VCaP (cell line): ENCODE measurements around the gene ALDH18A1.

ENCODE experiments used
- H3K27ac ChIP-seq: fragments of 450-650 bp; 2 replicates; pipeline ENCODE4 v1.5.1; 2017
- TF ChIP-seq, protein P1 (sequence below): fragments of 450-650 bp; conservative IDR thresholded peaks from 2 replicates; pipeline ENCODE4 v1.5.1; 2017; ENCODE audit warnings: mild to moderate bottlenecking, moderate library complexity

The ALDH18A1 gene

DNA sequence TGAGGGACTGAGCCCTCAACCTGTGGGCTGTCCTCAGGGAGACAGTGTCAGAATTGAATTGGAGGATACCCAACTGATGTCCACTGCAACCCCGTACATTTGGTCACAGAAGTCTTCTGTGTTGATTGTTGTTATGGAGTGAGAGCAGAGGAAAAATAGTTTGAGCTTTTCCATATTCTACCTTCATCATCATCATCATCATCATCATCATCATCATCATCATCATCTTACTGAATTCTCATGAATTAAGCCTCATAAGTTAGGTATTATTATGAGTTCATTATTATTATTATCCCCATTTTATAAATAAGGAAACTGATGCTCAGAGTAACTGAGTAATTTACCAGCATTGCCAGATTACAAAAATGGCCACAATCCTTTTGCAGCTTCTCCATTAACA lies 8.4 kb downstream of the ALDH18A1 start:
- H3K27ac ChIP-seq, result no peak overlapping the region
- TF ChIP-seq, protein P1, sequence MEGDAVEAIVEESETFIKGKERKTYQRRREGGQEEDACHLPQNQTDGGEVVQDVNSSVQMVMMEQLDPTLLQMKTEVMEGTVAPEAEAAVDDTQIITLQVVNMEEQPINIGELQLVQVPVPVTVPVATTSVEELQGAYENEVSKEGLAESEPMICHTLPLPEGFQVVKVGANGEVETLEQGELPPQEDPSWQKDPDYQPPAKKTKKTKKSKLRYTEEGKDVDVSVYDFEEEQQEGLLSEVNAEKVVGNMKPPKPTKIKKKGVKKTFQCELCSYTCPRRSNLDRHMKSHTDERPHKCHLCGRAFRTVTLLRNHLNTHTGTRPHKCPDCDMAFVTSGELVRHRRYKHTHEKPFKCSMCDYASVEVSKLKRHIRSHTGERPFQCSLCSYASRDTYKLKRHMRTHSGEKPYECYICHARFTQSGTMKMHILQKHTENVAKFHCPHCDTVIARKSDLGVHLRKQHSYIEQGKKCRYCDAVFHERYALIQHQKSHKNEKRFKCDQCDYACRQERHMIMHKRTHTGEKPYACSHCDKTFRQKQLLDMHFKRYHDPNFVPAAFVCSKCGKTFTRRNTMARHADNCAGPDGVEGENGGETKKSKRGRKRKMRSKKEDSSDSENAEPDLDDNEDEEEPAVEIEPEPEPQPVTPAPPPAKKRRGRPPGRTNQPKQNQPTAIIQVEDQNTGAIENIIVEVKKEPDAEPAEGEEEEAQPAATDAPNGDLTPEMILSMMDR, result no peak

GRCh38 chr10:95646160-95646559 lies 10.4 kb downstream of the ALDH18A1 start:
- no peak overlapping the region for H3K27ac ChIP-seq
- TF ChIP-seq, protein P1, result no peak

GRCh38 chr10:95644901-95645300 lies 11.6 kb downstream of the ALDH18A1 start:
- TF ChIP-seq, protein P1, result no peak
- H3K27ac ChIP-seq, result no peak overlapping the region

DNA sequence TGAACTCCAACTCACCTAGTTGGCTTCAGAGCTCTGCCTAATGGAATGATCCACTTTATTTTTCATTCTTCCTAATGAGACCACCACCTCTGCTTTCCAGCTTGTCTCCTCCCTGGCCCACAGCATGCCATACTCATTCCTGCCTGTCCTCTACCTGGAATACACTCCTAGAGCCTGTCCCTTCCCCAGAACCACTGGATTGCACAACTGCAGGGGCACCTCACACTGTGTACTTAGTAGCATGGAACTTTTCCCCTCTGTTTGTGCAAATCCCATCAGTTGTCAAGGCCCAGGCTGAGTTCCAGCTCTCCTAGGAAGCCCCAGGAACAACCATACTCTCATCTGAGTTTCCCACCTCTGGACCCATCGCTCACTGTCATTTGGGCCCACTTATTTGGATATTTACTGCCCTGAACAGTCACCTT lies 15.6 kb downstream of the ALDH18A1 start:
- H3K27ac ChIP-seq, result no peak overlapping the region
- TF ChIP-seq, protein P1, result no peak

DNA sequence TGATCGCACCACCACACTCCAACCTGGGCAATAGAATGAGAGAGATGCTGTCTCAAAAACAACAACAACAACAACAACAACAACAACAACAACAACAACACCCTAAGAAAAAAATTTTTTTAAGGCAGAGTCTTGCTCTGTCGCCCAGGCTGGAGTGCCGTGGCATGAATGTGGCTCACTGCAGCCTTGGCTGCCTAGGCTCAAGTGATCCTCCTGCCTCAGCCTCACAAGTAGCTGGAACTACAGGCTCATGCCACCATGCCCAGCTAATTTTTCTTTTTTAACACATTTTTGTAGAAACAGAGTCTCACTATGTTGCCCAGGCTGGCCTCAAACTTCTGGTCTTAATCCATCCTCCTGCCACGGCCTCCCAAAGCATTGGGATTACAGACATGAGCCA lies 18.6 kb downstream of the ALDH18A1 start:
- H3K27ac ChIP-seq, result no peak overlapping the region
- TF ChIP-seq, protein P1, result no peak

DNA sequence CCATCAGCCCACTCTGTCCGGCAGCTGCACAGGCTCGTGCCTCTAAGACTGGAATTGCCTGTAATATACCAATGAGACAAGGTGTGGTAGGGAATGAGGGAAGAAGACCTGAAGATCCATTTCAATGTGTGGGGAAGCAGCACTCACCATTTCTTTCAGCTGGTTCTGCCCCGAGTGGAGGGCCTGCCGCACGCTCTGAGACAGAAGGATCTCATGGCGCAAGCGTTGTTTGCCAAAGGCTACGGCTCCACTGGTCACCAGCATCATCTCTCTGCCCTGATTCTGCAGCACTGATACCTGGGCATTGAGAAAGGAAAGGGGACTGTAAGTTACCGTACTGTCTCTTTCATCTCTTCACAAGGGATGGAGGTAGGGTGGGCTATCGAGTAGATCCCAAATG lies 19.4 kb downstream of the ALDH18A1 start:
- H3K27ac ChIP-seq, result no peak overlapping the region
- TF ChIP-seq, protein P1, result no peak

DNA sequence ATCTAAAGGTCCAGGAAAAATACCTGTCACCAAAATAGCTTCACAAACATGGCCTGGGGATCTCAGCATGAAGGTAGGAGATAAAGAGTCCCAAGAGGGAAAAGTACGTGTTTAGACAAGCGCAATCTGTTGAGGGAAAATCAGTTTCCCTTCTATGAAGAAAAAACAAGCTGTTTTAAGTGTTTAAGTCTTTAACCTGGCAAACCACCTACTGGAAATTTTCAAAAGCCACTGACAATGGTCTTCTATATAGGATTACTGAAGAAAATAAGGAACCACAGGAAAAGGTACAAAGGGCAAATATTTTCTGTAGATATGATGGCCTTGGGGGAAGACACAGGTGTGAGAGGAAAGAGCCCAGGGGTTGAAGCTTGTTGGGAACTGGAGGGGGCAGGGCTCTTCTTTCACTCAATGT lies 21.2 kb downstream of the ALDH18A1 start:
- TF ChIP-seq, protein P1, result no peak
- H3K27ac ChIP-seq, result no peak overlapping the region

- H3K27ac ChIP-seq, result no peak overlapping the region
- TF ChIP-seq, protein P1, result no peak
Observed at GRCh38 chr10:95628786-95629185, 27.7 kb downstream of the ALDH18A1 start.
